Measurements from ENCODE around the gene WDR76.

WDR76 gene

DNA sequence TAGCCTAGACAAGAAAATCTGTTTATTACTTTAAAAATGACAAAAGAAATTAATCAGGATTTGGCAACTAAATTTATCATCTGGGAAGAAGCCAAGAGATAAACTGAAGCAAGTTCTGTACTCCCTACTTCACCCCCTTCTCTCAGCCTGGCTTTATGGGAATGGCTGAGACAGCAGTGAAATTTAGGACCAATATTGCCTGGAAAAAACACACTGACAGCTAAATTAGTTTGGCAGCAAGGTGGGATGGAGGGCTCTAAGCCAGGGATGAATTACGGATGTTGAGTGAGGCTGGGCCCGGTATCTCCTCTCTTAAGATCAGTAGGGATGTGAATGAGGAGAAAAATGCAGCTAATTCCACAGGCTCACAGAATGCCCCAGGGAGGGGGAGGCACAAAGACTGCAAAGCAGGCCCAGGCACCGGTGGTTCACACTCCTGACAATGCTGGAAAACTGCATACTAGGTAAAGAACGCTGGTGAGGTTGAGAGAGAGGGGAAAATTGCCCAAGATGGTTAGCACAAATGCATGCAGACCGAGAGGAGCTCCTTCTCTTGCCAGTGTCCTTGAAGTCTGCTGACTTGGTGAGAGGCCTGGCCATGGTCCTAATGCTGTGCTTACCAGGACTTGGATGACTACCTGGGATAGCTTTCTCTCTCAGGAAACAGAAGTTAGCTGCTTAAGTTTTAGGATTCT is 89.0 kb downstream of the WDR76 start:
- no peak for DNase-seq

DNA sequence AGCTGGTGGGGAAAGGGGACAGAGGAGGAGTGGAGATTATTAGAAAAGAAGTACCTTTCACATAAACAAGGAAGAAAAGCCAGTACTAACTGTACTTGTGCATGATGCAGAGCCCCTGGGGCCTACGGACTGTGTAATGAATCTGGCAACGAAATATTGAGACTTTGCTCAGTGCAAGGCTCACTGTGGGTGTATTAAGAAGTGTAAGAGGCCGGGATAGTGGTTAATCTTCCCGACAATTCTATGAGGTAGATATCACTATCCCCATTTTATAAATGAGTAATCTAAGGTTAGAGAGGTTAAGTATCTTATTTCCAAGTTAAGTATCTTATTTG is 89.5 kb downstream of the WDR76 start:
- DNase-seq: no peak
